ENCODE results near the gene ITGAD.

The ITGAD gene

GRCh38 chr16:31461201-31461920, 68.2 kb downstream of the ITGAD start:
- DNase-seq: no peak

DNA sequence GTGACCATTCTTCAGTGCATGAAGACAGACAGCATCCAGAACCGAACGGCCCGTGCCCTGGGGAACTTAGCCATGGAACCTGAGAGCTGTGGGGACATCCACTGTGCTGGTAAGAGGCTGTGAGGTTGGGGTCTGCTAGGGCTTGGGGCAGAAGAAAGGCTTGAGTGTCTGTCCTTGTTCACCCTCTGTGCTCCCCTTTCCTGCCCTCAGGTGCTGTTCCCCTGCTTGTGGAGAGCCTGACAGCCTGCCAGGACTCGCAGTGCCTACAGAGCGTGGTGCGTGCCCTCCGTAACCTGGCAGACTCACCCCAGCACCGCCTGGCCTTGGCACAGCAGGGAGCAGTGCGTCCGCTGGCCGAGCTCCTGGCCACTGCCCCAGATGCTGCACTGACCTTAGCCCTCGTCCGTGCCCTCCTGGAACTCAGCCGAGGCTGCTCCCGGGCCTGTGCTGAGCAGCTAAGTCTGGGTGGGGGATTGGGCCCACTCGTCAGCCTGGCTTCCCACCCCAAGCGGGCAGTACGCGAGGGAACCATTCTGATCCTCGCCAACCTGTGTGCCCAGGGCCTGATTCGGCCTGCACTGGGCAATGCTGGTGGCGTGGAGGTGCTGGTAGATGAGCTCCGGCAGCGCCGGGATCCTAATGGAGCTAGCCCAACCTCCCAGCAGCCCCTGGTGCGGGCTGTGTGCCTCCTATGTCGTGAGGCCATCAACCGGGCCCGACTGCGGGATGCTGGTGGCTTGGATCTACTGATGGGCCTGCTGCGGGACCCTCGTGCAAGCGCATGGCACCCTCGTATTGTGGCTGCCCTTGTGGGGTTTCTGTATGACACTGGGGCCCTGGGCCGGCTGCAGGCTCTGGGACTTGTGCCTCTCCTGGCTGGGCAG, 69.0 kb downstream of the ITGAD start:
- DNase-seq: no peak

GRCh38 chr16:31464348-31464769, 71.2 kb downstream of the ITGAD start:
- DNase-seq: no peak

- no peak for DNase-seq
Measured at GRCh38 chr16:31464781-31465260, 71.7 kb downstream of the ITGAD start.

DNA sequence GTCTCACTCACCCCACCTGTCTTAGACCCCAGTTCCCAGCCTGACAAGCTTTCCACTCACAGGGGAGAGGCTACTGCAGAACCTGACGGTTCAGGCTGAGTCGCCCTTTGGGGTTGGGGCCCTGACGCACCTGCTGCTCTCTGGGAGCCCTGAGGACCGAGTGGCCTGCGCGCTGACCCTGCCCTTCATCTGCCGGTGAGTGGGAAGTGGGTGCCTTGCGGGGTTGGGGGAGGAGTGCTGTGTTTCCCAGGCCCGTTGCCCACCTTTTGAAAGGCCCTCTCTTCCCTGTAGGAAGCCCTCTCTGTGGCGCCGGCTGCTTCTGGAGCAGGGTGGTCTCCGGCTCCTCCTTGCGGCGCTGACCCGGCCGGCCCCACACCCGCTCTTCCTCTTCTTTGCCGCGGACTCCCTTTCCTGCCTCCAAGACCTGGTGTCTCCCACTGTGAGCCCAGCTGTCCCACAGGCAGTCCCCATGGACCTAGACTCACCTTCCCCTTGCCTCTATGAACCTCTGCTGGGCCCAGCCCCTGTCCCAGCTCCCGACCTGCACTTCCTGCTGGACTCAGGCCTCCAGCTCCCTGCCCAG, 72.7 kb downstream of the ITGAD start:
- DNase-seq: no peak

DNA sequence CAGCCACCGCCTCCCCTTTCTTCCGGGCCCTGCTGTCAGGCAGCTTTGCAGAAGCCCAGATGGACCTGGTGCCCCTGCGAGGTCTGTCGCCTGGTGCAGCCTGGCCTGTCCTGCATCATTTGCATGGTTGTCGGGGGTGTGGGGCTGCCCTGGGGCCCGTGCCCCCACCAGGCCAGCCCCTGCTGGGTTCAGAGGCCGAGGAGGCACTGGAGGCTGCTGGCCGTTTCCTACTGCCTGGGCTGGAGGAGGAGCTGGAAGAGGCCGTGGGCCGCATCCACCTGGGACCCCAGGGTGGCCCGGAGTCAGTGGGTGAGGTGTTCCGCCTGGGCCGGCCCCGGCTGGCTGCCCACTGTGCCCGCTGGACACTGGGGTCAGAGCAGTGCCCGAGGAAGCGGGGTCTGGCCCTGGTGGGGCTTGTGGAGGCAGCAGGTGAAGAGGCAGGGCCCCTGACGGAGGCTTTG, 73.3 kb downstream of the ITGAD start:
- DNase-seq: no peak

GRCh38 chr16:31467151-31467773, 74.1 kb downstream of the ITGAD start:
- no peak for DNase-seq

- DNase-seq: no peak
Measured at GRCh38 chr16:31467858-31468257, 74.7 kb downstream of the ITGAD start.

GRCh38 chr16:31470615-31471014, 77.5 kb downstream of the ITGAD start:
- no peak for DNase-seq

DNA sequence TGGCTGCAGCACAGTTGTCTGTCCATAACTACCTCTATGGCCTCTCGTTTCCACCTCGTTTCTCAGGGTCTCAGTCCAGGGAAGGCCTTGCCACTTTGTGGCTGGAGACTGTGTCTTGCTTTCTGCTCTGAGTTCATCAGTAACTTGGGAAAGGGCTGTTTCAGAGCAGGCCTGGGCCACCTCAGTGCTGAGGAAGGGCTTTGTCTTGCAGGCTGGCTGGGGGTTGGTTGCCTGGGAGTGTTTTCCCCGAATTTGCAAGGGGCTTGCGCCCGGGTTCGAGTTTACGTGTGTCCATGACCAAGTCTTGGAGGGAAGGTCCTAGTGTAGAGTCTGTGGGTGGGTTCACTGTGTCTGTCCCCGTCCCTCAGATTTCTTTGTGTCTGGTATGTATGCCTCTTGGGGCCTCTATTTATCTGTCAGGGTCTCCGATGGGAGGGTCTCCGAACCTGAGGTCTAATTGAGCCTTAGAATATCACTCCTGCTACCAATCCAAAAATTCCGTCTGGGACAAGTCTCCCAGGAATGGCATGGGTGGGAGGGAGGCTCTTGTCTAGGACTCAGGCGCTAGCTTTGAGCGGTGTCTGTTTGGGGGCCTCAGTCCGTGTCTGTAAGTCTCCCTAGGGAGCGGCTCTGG, 78.2 kb downstream of the ITGAD start:
- DNase-seq: no peak

DNA sequence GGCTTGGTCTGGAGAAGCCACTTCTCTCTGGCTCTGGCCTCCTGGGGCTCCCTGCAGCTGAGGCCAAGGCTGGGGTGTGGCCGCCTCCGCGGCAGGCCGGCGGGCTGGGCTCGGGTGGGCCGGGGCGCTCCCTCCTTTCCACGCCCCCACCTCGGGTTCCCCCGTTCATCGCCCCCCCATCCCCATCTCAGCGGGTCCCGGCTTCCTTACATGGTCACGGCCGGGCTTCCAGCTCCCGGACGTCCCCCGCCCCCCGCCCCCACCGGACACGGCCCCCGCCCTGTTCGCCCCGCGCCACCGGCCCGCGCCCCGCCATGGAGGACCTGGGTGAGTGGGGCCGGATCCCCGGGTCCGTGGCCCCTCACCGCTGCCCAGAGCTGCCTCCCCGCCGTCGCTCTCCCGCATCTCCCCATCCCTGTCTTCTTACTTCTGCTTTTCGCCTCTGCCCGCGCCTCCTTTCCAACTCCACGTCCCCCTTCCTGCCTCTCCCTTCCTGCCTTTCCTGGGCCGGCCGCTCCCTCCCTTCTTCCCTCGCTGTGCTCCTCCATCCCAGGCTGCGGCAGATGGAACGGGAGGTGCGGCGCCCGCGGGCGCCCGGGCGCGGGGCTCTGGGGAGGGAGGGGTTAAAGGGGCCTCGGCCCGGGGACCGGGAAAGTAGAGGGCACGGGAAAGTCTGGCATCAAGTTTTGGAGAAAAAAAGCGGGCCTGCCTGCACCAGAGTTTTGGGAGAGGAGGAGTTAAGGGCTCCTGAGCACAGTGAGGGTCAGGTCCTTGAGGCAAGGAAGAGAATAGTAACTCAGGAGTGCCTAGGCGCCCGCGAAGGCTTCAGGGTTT, 79.0 kb downstream of the ITGAD start, which contains the start of gene TGFB1I1:
Gene TGFB1I1, plus strand, starts transcription at position 278 of the 834 bp plus-strand sequence. Its CDS starts 37 bp downstream, at position 315.
- no peak for DNase-seq

DNA sequence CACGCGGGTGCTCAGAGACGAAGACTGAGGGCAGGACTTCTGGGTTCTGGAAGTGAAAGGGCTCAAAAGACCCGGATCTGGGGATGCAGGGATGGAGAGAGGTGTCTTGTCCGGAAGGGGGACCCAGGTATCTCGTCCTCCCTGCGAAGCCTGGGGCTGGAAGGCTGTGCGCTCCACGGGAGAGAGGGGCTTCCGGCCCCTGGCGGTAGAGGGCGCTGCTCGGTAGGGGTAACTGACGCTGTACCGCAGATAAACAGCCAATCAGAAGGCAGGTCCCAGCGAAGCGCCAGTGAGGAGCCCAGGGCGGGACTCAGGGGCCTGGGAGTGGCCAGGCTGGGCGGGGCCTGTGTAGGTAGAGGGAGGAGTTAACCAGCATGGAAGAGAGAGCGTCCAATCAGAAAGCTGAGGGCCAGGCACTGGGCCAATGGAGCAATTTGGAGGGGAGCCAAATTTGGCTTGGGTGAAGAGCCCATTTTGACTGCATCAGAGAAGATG, 79.6 kb downstream of the ITGAD start:
- no peak for DNase-seq

GRCh38 chr16:31473264-31473984, 80.3 kb downstream of the ITGAD start:
- no peak for DNase-seq

GRCh38 chr16:31474173-31474714, 81.1 kb downstream of the ITGAD start:
- no peak for DNase-seq

DNA sequence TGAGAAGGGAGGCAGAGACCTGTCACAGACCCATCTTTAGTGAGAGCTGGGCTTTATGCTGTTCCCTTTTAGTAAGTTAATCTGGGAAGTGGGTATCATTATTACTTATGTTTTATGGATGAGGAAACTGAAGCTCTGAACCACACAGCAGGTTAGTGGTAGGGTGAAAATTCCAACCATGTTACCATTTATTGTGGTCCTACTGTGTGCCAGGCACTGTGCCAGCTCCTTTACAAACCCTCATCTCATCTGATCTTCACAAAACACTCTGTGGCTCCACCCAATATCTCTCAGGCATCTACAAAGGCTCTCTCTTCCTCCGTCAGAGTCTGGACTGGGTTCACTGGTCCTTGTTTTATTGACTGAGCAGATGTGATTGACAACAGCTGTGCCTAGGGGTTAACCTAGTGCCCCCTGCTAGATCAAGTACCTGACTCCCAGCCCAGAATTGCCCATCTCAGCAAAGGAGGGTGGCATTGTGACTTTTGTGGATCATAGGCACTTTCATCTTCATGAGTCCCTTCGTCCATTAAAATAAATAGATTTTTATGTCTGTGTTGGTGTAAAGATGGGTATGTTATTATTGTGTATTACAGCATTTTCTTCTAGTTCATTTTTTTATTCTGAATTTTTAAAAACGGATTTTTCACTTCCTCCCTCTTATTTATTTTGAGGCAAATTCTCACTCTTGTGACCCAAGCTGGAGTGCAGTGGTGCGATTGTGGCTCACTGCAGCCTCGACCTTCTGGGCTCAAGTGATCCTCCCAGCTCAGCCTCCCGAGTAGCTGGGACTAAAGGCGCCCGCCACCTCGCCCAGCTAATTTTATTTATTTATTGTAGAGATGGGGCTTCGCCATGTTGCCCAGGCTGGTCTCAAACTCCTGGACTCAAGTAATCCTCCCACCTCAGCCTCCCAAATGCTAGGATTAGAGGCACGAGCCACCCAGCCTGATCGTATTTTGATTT, 81.9 kb downstream of the ITGAD start:
- no peak for DNase-seq

DNA sequence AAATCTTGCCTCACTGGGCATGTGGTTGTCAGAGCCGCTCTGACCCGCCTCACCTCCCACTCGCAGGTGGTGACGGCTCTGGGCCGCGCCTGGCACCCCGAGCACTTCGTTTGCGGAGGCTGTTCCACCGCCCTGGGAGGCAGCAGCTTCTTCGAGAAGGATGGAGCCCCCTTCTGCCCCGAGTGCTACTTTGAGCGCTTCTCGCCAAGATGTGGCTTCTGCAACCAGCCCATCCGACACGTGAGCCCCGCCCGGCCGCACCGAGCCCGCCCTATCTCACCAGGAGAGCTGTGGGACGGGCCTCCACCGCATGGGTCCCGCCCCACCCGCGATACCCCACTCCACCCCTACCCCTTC, 82.8 kb downstream of the ITGAD start:
- no peak for DNase-seq

Measured in effector CD4-positive, alpha-beta T cell (primary cell).